HepG2 (cell line): ENCODE results near the gene KRT32. TPM values are rescaled to one million over a fixed set of nuclear protein-coding genes. Genes with fewer than 3 reads are reported as not detected.

ENCODE experiments used
- BRF2 ChIP-seq: sonication (generic); formaldehyde crosslinking; IDR thresholded peaks from 2 replicates; pipeline ENCODE4 v1.8.1; 2022; ENCODE audit warnings: mild to moderate bottlenecking, missing genetic modification reagents
- DDIT3 ChIP-seq: sonication (generic); formaldehyde crosslinking; IDR thresholded peaks from 2 replicates; pipeline ENCODE4 v1.4.0; 2020; ENCODE audit warnings: mild to moderate bottlenecking, missing genetic modification reagents
- EHMT2 ChIP-seq: fragments of 200-600 bp; sonication (generic); IDR thresholded peaks from 2 replicates; pipeline ENCODE4 v1.7.0; 2017; ENCODE audit warnings: antibody characterized with exemption, low read depth, low read length, borderline replicate concordance
- ELF4 ChIP-seq: sonication (generic); formaldehyde crosslinking; IDR thresholded peaks from 2 replicates; pipeline ENCODE4 v1.5.0; 2020; ENCODE audit warnings: missing genetic modification reagents, mild to moderate bottlenecking, moderate library complexity, borderline replicate concordance
- EZH2 ChIP-seq: conservative IDR thresholded peaks from 2 replicates; pipeline ENCODE4 v1.6.1; 2012; ENCODE audit warnings: mild to moderate bottlenecking, low read depth, low read length, moderate library complexity
- HNF4A ChIP-seq: sonication (generic); formaldehyde crosslinking; IDR thresholded peaks from 2 replicates; pipeline ENCODE4 v1.4.0; 2020; ENCODE audit warnings: missing genetic modification reagents
- IRF2 ChIP-seq: IDR thresholded peaks from 2 replicates; pipeline ENCODE4 v1.6.1; 2018; ENCODE audit warnings: missing genetic modification reagents, missing compliant biosample characterization
- KDM3A ChIP-seq: IDR thresholded peaks from 2 replicates; pipeline ENCODE4 v1.6.1; 2018; ENCODE audit warnings: low read depth, missing compliant biosample characterization
- NCOA1 ChIP-seq: sonication (generic); formaldehyde crosslinking; IDR thresholded peaks from 2 replicates; pipeline ENCODE4 v1.9.0; 2021; ENCODE audit warnings: missing genetic modification reagents
- PAWR ChIP-seq: sonication (generic); formaldehyde crosslinking; IDR thresholded peaks from 2 replicates; pipeline ENCODE4 v1.4.0; 2020; ENCODE audit warnings: missing genetic modification reagents, mild to moderate bottlenecking, borderline replicate concordance
- PPARG ChIP-seq: conservative IDR thresholded peaks from 2 replicates; pipeline ENCODE4 v1.6.1; 2016; ENCODE audit warnings: missing biosample characterization, missing genetic modification reagents
- REPIN1 ChIP-seq: sonication (generic); formaldehyde crosslinking; IDR thresholded peaks from 2 replicates; pipeline ENCODE4 v1.8.0; 2022; ENCODE audit warnings: missing genetic modification reagents, low read depth, mild to moderate bottlenecking, borderline replicate concordance
- SNAPC4 ChIP-seq: sonication (generic); formaldehyde crosslinking; IDR thresholded peaks from 2 replicates; pipeline ENCODE4 v1.4.0; 2020; ENCODE audit warnings: mild to moderate bottlenecking, missing genetic modification reagents
- SOX6 ChIP-seq, 2 experiments: fragments of 450-650 bp in 1 of 2; sonication (generic) in 1 of 2; formaldehyde crosslinking in 1 of 2; IDR thresholded peaks; 2 replicates each; pipeline versions ENCODE4 v1.4.0 to v1.6.1; 2017 to 2020; ENCODE audit warnings: antibody characterized with exemption in 1 of 2, mild to moderate bottlenecking in 1 of 2, missing genetic modification reagents in 1 of 2
- YEATS2 ChIP-seq: sonication (generic); formaldehyde crosslinking; IDR thresholded peaks from 2 replicates; pipeline ENCODE4 v1.4.0; 2020; ENCODE audit warnings: missing genetic modification reagents, borderline replicate concordance
- ZBTB3 ChIP-seq: sonication (generic); formaldehyde crosslinking; IDR thresholded peaks from 2 replicates; pipeline ENCODE4 v1.4.0; 2020; ENCODE audit warnings: low read depth, mild to moderate bottlenecking, moderate library complexity, missing genetic modification reagents, borderline replicate concordance
- ZEB1 ChIP-seq: IDR thresholded peaks from 2 replicates; pipeline ENCODE4 v1.6.1; 2012; ENCODE audit warnings: mild to moderate bottlenecking, low read depth, inconsistent platforms; ENCODE audit not compliant: insufficient replicate concordance
- ZNF17 ChIP-seq: sonication (generic); formaldehyde crosslinking; IDR thresholded peaks from 2 replicates; pipeline ENCODE4 v1.5.0; 2020; ENCODE audit warnings: mild to moderate bottlenecking, missing genetic modification reagents
- ZNF251 ChIP-seq: sonication (generic); formaldehyde crosslinking; IDR thresholded peaks from 2 replicates; pipeline ENCODE4 v1.9.0; 2021; ENCODE audit warnings: mild to moderate bottlenecking, missing genetic modification reagents
- ZNF605 ChIP-seq: sonication (generic); formaldehyde crosslinking; IDR thresholded peaks from 2 replicates; pipeline ENCODE4 v1.8.0; 2022; ENCODE audit warnings: mild to moderate bottlenecking, missing genetic modification reagents
- ZNF644 ChIP-seq: IDR thresholded peaks from 2 replicates; pipeline ENCODE4 v1.6.1; 2016; ENCODE audit warnings: low read depth
- ZNF792 ChIP-seq: IDR thresholded peaks from 2 replicates; pipeline ENCODE4 v1.6.1; 2016
- ZNF839 ChIP-seq: sonication (generic); formaldehyde crosslinking; IDR thresholded peaks from 2 replicates; pipeline ENCODE4 v1.4.0; 2020; ENCODE audit warnings: missing genetic modification reagents, mild to moderate bottlenecking, borderline replicate concordance
- polyA plus RNA-seq, 8 experiments: library from polyadenylated mRNA; depleted of rRNA in 3 of 8; stranded (reverse) in 7 of 8; unstranded in 1 of 8; fragments of >200 nt; fragmentation: Illumina TruSeq in 4 of 8; extraction: Trizol in 4 of 8; gene quantifications; 2 replicates each; pipeline versions ENCODE4 v1.2.1 to v1.2.3, GENCODE V29; 2011 to 2016; ENCODE audit warnings: low read depth in 4 of 8, missing spikeins in 1 of 8, mixed read lengths in 1 of 8; ENCODE audit not compliant: insufficient read depth in 1 of 8
- total RNA-seq, 5 experiments: library from RNA; depleted of rRNA; stranded (reverse); fragments of >200 nt; fragmentation: Illumina TruSeq; extraction: Trizol; gene quantifications; 2 replicates each; pipeline ENCODE4 v1.2.3, GENCODE V29; 2016; ENCODE audit warnings: low read depth in 1 of 5

KRT32 gene
- total and polyA plus RNA-seq, 2 of the 13 experiments (the other 11 are each of a cell fraction or from before 2014, with no cell fraction given) = not detected

- TF ChIP-seq ZBTB3 (CRISPR knock-in tag) (no peak), ZEB1 (no peak), HNF4A (peak; percentile 97), PPARG (CRISPR knock-in tag) (no peak), ZNF644 (CRISPR knock-in tag) (peak; percentile 97), KDM3A (CRISPR knock-in tag) (0 out of 2 replicates have a peak, but pooled peaks have one; percentile 43), NCOA1 (CRISPR knock-in tag) (0 out of 2 replicates have a peak, but pooled peaks have one; percentile 47), DDIT3 (CRISPR knock-in tag) (no peak), ZNF605 (CRISPR knock-in tag) (peak; percentile 64; the same call in 1 of the 2 replicates), EZH2 (no peak), PAWR (no peak), EHMT2 (peak; percentile 74; the same call in 1 of the 2 replicates), SOX6 (IDR thresholded peaks at IDR 0.05) (no peak), SOX6 (CRISPR knock-in tag; IDR thresholded peaks at IDR 0.05) (peak; percentile 85), ELF4 (CRISPR knock-in tag) (no peak), ZNF251 (CRISPR knock-in tag) (no peak), ZNF792 (CRISPR knock-in tag) (peak; percentile 60; the same call in 1 of the 2 replicates), REPIN1 (CRISPR knock-in tag) (peak; percentile 58; the same call in 1 of the 2 replicates), YEATS2 (CRISPR knock-in tag) (peak; percentile 29; the same call in 1 of the 2 replicates), BRF2 (CRISPR knock-in tag) (no peak), IRF2 (CRISPR knock-in tag) (peak; percentile 54; the same call in 1 of the 2 replicates), ZNF839 (CRISPR knock-in tag) (no peak), ZNF17 (CRISPR knock-in tag) (peak; percentile 29; the same call in 1 of the 2 replicates), SNAPC4 (CRISPR knock-in tag) (no peak)
These were observed 51.3 kb downstream of the KRT32 start (continued) for GRCh38 chr17:41415833-41416335.
